Neural crest cell (in vitro differentiated cells): Measurements from ENCODE around the gene COMTD1. TPM values are rescaled to one million over a fixed set of nuclear protein-coding genes. Genes with fewer than 3 reads are reported as not detected.

Experiments
- DNase-seq: peaks from one replicate; pipeline ENCODE4 v3.0.0; 2021; ENCODE audit warnings: low read depth, mixed read lengths, low spot score
- H3K27ac Mint-ChIP-seq: one replicate; pipeline ENCODE4 v1.8.0; 2021; ENCODE audit warnings: mild to moderate bottlenecking, mixed read lengths; ENCODE audit not compliant: unreplicated experiment
- H3K27me3 Mint-ChIP-seq: 2 replicates; pipeline ENCODE4 v1.8.0; 2021; ENCODE audit warnings: low read depth, mild to moderate bottlenecking, mixed read lengths
- H3K36me3 Mint-ChIP-seq: 2 replicates; pipeline ENCODE4 v1.8.0; 2021; ENCODE audit warnings: low read depth, mild to moderate bottlenecking, mixed read lengths
- H3K4me1 Mint-ChIP-seq: 2 replicates; pipeline ENCODE4 v1.8.0; 2021; ENCODE audit warnings: mixed read lengths
- H3K4me3 Mint-ChIP-seq: one replicate; pipeline ENCODE4 v1.8.0; 2021; ENCODE audit warnings: mild to moderate bottlenecking, mixed read lengths
- H3K9me3 Mint-ChIP-seq: 2 replicates; pipeline ENCODE4 v1.8.0; 2021; ENCODE audit warnings: mixed read lengths
- total RNA-seq: library from RNA; stranded (reverse); gene quantifications from 2 replicates; pipeline ENCODE4 v1.2.1, GENCODE V29; 2021
- TF ChIP-seq, protein P1 (sequence below): fragments of 200-600 bp; sonication (generic); conservative IDR thresholded peaks from 2 replicates; pipeline ENCODE4 v1.5.0; 2021; ENCODE audit warnings: antibody characterized with exemption, mild to moderate bottlenecking

COMTD1 gene
- total RNA-seq, 1 donor from 2014 or later: 4.7 TPM

DNA sequence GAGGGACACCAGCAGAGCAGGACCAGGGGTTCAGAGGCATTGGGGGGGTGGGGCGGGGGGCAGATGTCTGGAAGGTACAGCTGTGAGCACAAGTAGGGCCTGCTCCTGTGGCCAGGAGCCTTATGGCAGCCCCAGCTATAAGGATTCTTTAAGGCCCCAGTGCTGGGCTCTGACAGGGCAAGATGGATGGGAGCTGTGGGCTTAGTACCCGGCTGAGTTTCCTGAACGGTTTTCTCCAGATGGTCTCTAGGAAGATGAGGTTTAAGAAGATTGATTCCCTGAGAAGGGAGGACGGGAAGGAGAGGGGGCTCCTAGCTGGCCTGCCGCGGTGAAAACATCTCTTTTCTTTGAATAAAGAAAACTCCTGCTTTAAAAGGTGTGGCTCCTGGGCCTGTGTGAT, 30.1 kb upstream of the COMTD1 start:
- TF ChIP-seq, protein P1, sequence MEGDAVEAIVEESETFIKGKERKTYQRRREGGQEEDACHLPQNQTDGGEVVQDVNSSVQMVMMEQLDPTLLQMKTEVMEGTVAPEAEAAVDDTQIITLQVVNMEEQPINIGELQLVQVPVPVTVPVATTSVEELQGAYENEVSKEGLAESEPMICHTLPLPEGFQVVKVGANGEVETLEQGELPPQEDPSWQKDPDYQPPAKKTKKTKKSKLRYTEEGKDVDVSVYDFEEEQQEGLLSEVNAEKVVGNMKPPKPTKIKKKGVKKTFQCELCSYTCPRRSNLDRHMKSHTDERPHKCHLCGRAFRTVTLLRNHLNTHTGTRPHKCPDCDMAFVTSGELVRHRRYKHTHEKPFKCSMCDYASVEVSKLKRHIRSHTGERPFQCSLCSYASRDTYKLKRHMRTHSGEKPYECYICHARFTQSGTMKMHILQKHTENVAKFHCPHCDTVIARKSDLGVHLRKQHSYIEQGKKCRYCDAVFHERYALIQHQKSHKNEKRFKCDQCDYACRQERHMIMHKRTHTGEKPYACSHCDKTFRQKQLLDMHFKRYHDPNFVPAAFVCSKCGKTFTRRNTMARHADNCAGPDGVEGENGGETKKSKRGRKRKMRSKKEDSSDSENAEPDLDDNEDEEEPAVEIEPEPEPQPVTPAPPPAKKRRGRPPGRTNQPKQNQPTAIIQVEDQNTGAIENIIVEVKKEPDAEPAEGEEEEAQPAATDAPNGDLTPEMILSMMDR: no peak
- no peak for DNase-seq
- peaks cover 3% of the 10 kb centered on the region for H3K9me3 Mint-ChIP-seq
- H3K4me1 Mint-ChIP-seq: no peaks in the 10 kb centered on the region
- no peaks in the 10 kb centered on the region for H3K27me3 Mint-ChIP-seq
- no peak overlapping the region for H3K4me3 Mint-ChIP-seq
- no peak overlapping the region for H3K27ac Mint-ChIP-seq
- H3K36me3 Mint-ChIP-seq: no peaks in the 10 kb centered on the region

DNA sequence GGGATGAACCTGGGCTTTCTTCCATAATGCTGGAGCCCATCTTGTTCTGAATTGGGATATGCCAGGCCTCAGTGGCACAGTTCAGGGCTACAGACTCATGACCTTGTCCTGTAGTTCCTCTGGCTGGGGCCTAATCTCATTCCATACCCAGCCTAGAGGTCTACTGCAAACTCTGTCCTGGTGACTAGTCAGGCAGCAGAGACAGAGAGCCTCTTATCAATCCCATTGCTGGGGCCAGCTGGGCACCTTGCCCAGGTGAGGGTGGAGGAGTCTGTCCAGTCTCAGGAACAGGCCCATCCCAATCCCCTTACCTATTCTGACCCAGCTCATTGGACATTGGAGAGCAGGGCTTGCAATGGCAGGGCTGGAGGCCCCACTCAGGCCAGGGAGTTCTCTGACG, 28.0 kb upstream of the COMTD1 start:
- Mint-ChIP-seq H3K27ac (no peak overlapping the region), H3K27me3 (no peaks in the 10 kb centered on the region), H3K4me3 (no peak overlapping the region), H3K4me1 (no peaks in the 10 kb centered on the region), H3K9me3 (no peaks in the 10 kb centered on the region), H3K36me3 (no peaks in the 10 kb centered on the region)
- no peak for DNase-seq
- TF ChIP-seq, protein P1: no peak

DNA sequence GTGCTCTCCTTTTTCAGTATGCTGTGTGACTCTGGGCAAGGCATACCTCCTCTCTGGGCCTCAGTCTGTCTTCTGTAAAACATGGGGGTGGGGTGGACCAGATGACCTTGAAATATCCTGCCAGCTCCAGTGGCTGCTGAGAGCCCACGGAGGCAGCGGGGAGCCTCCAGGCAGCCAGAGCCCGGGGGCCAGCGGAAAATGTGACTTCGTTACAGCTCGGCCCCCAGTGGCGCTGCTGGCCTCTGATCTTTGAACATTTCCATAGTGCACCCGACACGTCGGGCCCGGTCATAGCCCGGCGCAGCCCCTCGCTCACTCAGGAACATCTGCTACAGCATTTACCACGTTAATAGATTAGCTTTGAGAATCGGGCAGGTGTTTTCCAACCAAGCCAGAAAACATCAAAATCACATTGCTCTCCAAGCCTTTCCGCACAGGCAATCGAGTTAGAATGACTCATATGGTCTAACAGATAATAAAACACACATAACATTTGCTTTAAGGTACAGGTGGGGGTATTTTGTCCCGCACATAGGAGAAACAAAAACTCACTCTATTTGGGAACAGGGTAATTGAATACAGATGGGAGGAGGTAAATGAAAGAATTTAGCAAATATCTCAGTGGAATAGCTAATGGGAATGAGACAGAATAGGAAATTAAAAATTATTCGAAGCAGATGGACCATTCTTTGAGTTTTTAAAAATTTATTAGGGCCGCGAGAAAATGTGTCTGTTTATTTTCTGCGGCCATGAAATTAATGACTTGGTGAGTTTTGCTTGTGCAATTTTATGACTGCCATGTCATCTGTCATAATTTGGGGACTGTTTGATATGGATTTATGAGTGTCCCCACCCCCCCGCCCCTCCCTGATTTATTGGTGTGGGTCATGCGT, 26.3 kb upstream of the COMTD1 start:
- Mint-ChIP-seq H3K27ac (no peak overlapping the region), H3K9me3 (no peaks in the 10 kb centered on the region)
- DNase-seq: no peak

DNA sequence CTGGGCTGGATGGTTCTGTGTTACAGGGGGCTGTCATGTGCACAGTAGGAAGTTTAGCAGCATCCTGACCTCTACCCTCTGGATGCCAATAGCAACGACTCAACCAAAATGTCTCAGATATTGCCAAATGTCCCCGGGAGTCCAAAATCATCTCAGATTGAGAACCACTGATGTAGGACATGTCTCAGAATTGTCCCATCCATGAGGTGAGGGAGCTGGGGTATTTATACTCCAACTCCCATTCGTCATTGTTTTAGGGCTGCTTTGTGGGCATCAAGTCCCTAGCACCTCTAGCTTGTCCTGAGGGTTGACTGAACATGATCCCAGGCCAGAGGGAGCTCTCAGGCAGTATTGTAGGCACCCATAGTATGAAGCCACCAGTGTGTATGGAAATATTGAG, 25.2 kb upstream of the COMTD1 start:
- Mint-ChIP-seq H3K9me3 (no peaks in the 10 kb centered on the region), H3K4me1 (no peaks in the 10 kb centered on the region), H3K4me3 (no peak overlapping the region), H3K27ac (no peak overlapping the region), H3K27me3 (no peaks in the 10 kb centered on the region), H3K36me3 (no peaks in the 10 kb centered on the region)
- TF ChIP-seq, protein P1: no peak
- DNase-seq: no peak

More for the DNA sequence above, 26.3 kb upstream of the COMTD1 start:
- Mint-ChIP-seq H3K4me3 (no peak overlapping the region), H3K36me3 (no peaks in the 10 kb centered on the region), H3K27me3 (no peaks in the 10 kb centered on the region), H3K4me1 (no peaks in the 10 kb centered on the region)
- TF ChIP-seq, protein P1: no peak

- Mint-ChIP-seq H3K9me3 (peaks cover 12% of the 10 kb centered on the region), H3K27ac (no peak overlapping the region), H3K4me1 (no peaks in the 10 kb centered on the region), H3K36me3 (peaks cover 13% of the 10 kb centered on the region), H3K27me3 (no peaks in the 10 kb centered on the region), H3K4me3 (no peak overlapping the region)
- TF ChIP-seq, protein P1: no peak
- DNase-seq: no peak
These were observed 19.0 kb upstream of the COMTD1 start for GRCh38 chr10:75254739-75255138.
